CD14-positive monocyte (primary cell): Measurements from ENCODE around the gene SLC25A23. TPM values are rescaled to one million over a fixed set of nuclear protein-coding genes. Genes with fewer than 3 reads are reported as not detected.

ENCODE experiments used
- DNase-seq, 3 donors: peaks; one replicate each; pipeline ENCODE4 v3.0.0-alpha.2; 2011 to 2022
- H2AFZ ChIP-seq: 2 replicates; pipeline ENCODE4 v1.6.0; 2012; ENCODE audit warnings: mild to moderate bottlenecking, low read depth, low read length, inconsistent platforms; ENCODE audit not compliant: insufficient read depth, poor library complexity, severe bottlenecking
- H3K27ac ChIP-seq, 2 donors: 1 replicate in 1 of 2; 2 replicates in 1 of 2; pipeline ENCODE4 v1.5.1; 2012 to 2013; ENCODE audit warnings: low read length in 2 of 2, control low read depth in 1 of 2, inconsistent platforms in 1 of 2, low read depth in 1 of 2, mild to moderate bottlenecking in 1 of 2
- H3K27me3 ChIP-seq, 2 donors: one replicate each; pipeline versions ENCODE4 v1.6.0 to v1.6.1; 2011 to 2013; ENCODE audit warnings: low read length in 2 of 2; ENCODE audit not compliant: control insufficient read depth in 2 of 2, insufficient read depth in 2 of 2
- H3K36me3 ChIP-seq, 2 donors: replicated peaks in 1 of 2; 1 replicate in 1 of 2; 2 replicates in 1 of 2; pipeline versions ENCODE4 v1.5.1 to v1.6.1; 2012 to 2013; ENCODE audit warnings: low read length in 2 of 2, control low read depth in 1 of 2, inconsistent platforms in 1 of 2, mild to moderate bottlenecking in 1 of 2; ENCODE audit not compliant: insufficient read depth in 2 of 2, control insufficient read depth in 1 of 2
- H3K4me1 ChIP-seq, 2 donors: 1 replicate in 1 of 2; 2 replicates in 1 of 2; pipeline versions ENCODE4 v1.5.1 to v1.6.1; 2012 to 2013; ENCODE audit warnings: low read length in 2 of 2, control low read depth in 1 of 2, inconsistent platforms in 1 of 2, mild to moderate bottlenecking in 1 of 2, moderate library complexity in 1 of 2; ENCODE audit not compliant: insufficient read depth in 2 of 2, control insufficient read depth in 1 of 2
- H3K4me2 ChIP-seq: replicated peaks from 2 replicates; pipeline ENCODE3; 2012; ENCODE audit warnings: low read length, moderate library complexity, mild to moderate bottlenecking; ENCODE audit not compliant: poor library complexity, severe bottlenecking; ENCODE audit errors: extremely low read depth
- H3K4me3 ChIP-seq, 3 experiments: fragments of 200-600 bp in 1 of 3; sonication (generic) in 1 of 3; replicated peaks in 1 of 3; 1 replicate in 2 of 3; 2 replicates in 1 of 3; pipeline ENCODE4 v1.5.1; 2011 to 2013; ENCODE audit warnings: low read length in 3 of 3, mild to moderate bottlenecking in 3 of 3, control low read depth in 2 of 3, low read depth in 2 of 3, inconsistent platforms in 1 of 3, moderate library complexity in 1 of 3
- H3K79me2 ChIP-seq: 2 replicates; pipeline ENCODE4 v1.6.0; 2012; ENCODE audit warnings: mild to moderate bottlenecking, control low read depth, inconsistent platforms, low read length, moderate library complexity; ENCODE audit not compliant: insufficient read depth
- H3K9ac ChIP-seq: 2 replicates; pipeline ENCODE4 v1.6.0; 2017; ENCODE audit warnings: low read length, mild to moderate bottlenecking; ENCODE audit not compliant: insufficient read depth, poor library complexity, severe bottlenecking
- H3K9me3 ChIP-seq, 2 donors: replicated peaks in 1 of 2; 1 replicate in 1 of 2; 2 replicates in 1 of 2; pipeline versions ENCODE4 v1.5.1 to v1.6.1; 2012 to 2013; ENCODE audit warnings: low read length in 2 of 2, control low read depth in 1 of 2; ENCODE audit not compliant: control insufficient read depth in 1 of 2, insufficient read depth in 1 of 2
- H4K20me1 ChIP-seq: 2 replicates; pipeline ENCODE4 v1.6.0; 2012; ENCODE audit warnings: mild to moderate bottlenecking, low read length, control low read depth, moderate library complexity; ENCODE audit not compliant: insufficient read depth
- H3K27ac Mint-ChIP-seq, 7 donors: one replicate each; pipeline ENCODE4 v1.8.0; 2020; ENCODE audit warnings: mild to moderate bottlenecking in 7 of 7, mixed read lengths in 7 of 7, moderate library complexity in 6 of 7, inconsistent platforms in 2 of 7
- H3K27me3 Mint-ChIP-seq, 3 donors: one replicate each; pipeline ENCODE4 v1.8.0; 2021 to 2022; ENCODE audit warnings: low read depth in 3 of 3, mild to moderate bottlenecking in 3 of 3, mixed read lengths in 3 of 3, moderate library complexity in 3 of 3, inconsistent platforms in 1 of 3
- H3K36me3 Mint-ChIP-seq, 2 donors: one replicate each; pipeline ENCODE4 v1.8.0; 2020; ENCODE audit warnings: mixed read lengths in 2 of 2, inconsistent platforms in 1 of 2, mild to moderate bottlenecking in 1 of 2
- H3K4me1 Mint-ChIP-seq: one replicate; pipeline ENCODE4 v1.8.0; 2020; ENCODE audit warnings: mild to moderate bottlenecking, mixed read lengths
- H3K4me3 Mint-ChIP-seq, 2 donors: one replicate each; pipeline ENCODE4 v1.8.0; 2020; ENCODE audit warnings: mild to moderate bottlenecking in 2 of 2, mixed read lengths in 2 of 2, moderate library complexity in 1 of 2
- H3K9me3 Mint-ChIP-seq, 7 donors: one replicate each; pipeline ENCODE4 v1.8.0; 2020 to 2022; ENCODE audit warnings: mixed read lengths in 7 of 7, mild to moderate bottlenecking in 6 of 7, moderate library complexity in 6 of 7, inconsistent platforms in 2 of 7
- CTCF ChIP-seq: fragments of 200-600 bp; IDR thresholded peaks from one replicate; pipeline ENCODE4 v1.8.0; 2022; ENCODE audit warnings: antibody characterized with exemption, mild to moderate bottlenecking
- WGBS: methylation state at CpG from one replicate; pipeline ENCODE4 v1.1.5; 2013; ENCODE audit warnings: missing lambda C conversion rate; ENCODE audit not compliant: insufficient coverage; 5-methylcytosine and 5-hydroxymethylcytosine counted together
- intact Hi-C, 2 donors: fragments of 100-400 bp; cut with micrococcal nuclease; formaldehyde crosslinking; loops; one replicate each; pipeline versions ENCODE4 v1.15.0 to v1.15.1; 2023
- polyA plus RNA-seq, 3 donors: library from polyadenylated mRNA; depleted of rRNA in 1 of 3; unstranded in 2 of 3; stranded (reverse) in 1 of 3; fragments of 300-500 nt in 2 of 3; fragments of >200 nt in 1 of 3; fragmentation: Illumina TruSeq in 2 of 3; gene quantifications; 1 replicate in 2 of 3; 2 replicates in 1 of 3; pipeline ENCODE4 v1.2.3, GENCODE V29; 2012 to 2021

The SLC25A23 gene
- polyA plus RNA-seq, 3 donors: 0.11 to 0.15 TPM; not detected in 1

GRCh38 chr19:6415591-6416190, 43.9 kb downstream of the SLC25A23 start:
- H3K79me2 ChIP-seq: peaks cover 25% of the 10 kb centered on the region
- H3K4me1 Mint-ChIP-seq: no peaks in the 10 kb centered on the region
- peaks cover 0 to 3% (median 0%) of the 10 kb centered on the region in 7 donors for H3K9me3 Mint-ChIP-seq
- H3K36me3 Mint-ChIP-seq: peaks cover 68 to 77% of the 10 kb centered on the region in 2 donors
- no peak overlapping the region for H3K4me2 ChIP-seq
- no peak overlapping the region for H3K27ac ChIP-seq
- WGBS: 97% methylated on average over 32 of the region's 32 CpGs
- DNase-seq: no peak
- no peak overlapping the region for H2AFZ ChIP-seq
- no peak overlapping the region for H3K4me3 Mint-ChIP-seq
- intact Hi-C loops: no loop called here
- no peaks in the 10 kb centered on the region for H3K27me3 ChIP-seq
- H3K36me3 ChIP-seq: peaks cover 69 to 72% of the 10 kb centered on the region in 2 donors
- no peaks in the 10 kb centered on the region for H3K9me3 ChIP-seq
- no peaks in the 10 kb centered on the region for H3K4me1 ChIP-seq
- peaks cover 30% of the 10 kb centered on the region for H4K20me1 ChIP-seq
- no peak for TF ChIP-seq CTCF
- H3K9ac ChIP-seq: no peak overlapping the region
- H3K27me3 Mint-ChIP-seq: peaks cover 0 to 2% (median 1%) of the 10 kb centered on the region in 3 donors
- no peak overlapping the region for H3K27ac Mint-ChIP-seq
- no peak overlapping the region for H3K4me3 ChIP-seq

- no peak for TF ChIP-seq CTCF
Measured at GRCh38 chr19:6414793-6415590, 44.6 kb downstream of the SLC25A23 start.

More at GRCh38 chr19:6414793-6415590, 44.6 kb downstream of the SLC25A23 start:
- intact Hi-C loops: no loop called here
- Histone ChIP-seq H3K4me3 (no peak overlapping the region), H3K36me3 (peaks cover 62 to 65% of the 10 kb centered on the region in 2 donors), H3K27ac (no peak overlapping the region), H3K4me1 (no peaks in the 10 kb centered on the region), H3K9me3 (no peaks in the 10 kb centered on the region), H3K79me2 (peaks cover 18% of the 10 kb centered on the region), H3K9ac (no peak overlapping the region), H3K4me2 (no peak overlapping the region), H4K20me1 (peaks cover 23% of the 10 kb centered on the region), H2AFZ (no peak overlapping the region), H3K27me3 (no peaks in the 10 kb centered on the region)
- WGBS: 97% methylated on average over 41 of the region's 47 CpGs
- Mint-ChIP-seq H3K36me3 (peaks cover 61 to 70% of the 10 kb centered on the region in 2 donors), H3K4me3 (no peak overlapping the region), H3K9me3 (peaks cover 0 to 3% (median 0%) of the 10 kb centered on the region in 7 donors), H3K4me1 (no peaks in the 10 kb centered on the region), H3K27ac (no peak overlapping the region), H3K27me3 (peaks cover 0 to 2% (median 1%) of the 10 kb centered on the region in 3 donors)
- DNase-seq: no peak
